Activated CD4-positive, CD25-positive, alpha-beta regulatory T cell (primary cell): ENCODE data around the gene CCL26.

ENCODE experiments used
- DNase-seq, 4 experiments: peaks; one replicate each; lab custom pipeline; 2025; lab: John Stamatoyannopoulos, UW

Gene CCL26, protein sequence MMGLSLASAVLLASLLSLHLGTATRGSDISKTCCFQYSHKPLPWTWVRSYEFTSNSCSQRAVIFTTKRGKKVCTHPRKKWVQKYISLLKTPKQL

DNA sequence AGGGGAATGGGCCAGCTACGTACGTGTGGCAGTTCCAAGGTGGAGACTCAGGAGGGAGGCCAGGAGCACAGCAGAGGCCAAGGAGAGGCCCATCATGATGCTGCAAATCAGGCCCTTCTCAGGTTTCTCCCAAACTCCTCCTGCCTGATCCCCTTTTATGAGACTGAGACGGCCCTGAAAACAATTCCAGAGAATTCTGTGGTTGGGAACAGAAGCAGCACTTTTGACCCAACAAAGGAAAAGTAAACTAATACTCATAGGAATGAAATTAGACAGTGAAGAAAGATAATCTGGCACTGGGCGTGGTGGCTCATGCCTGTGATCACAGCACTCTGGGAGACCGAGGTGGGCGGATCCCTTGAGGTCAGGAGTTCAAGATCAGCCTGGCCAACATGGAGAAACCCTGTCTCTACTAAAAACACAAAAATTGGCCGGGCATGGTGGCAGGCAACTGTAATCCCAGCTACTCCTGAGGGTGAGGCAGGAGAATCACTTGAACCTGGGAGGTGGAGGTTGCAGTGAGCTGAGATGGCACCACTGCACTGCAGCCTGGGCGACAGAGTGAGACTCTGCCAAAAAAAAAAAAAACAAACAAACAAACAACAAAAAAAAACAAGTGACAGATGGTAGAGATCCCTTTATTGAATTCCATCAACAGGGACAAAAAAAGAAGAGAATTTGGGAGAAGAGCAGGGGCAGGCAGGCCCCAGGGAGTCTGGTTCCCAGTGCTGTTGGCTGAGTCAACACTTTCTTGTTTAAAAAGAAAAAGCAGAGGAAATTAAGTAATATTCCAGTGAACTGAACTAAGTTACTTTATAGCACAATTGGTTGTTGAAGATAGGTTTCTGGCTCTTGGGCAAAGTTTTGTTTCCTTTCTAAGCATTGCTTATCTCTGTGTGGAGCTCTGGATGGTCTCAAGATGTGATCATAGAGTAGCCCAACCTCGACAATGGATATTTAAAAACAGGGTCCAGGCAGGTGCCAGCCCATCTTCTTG is at the start of gene CCL26:
TSS of gene CCL26 (minus strand) at position 131 of the 997 bp plus-strand sequence. CDS start at position 96, 35 bp downstream.
- no peak for DNase-seq

DNA sequence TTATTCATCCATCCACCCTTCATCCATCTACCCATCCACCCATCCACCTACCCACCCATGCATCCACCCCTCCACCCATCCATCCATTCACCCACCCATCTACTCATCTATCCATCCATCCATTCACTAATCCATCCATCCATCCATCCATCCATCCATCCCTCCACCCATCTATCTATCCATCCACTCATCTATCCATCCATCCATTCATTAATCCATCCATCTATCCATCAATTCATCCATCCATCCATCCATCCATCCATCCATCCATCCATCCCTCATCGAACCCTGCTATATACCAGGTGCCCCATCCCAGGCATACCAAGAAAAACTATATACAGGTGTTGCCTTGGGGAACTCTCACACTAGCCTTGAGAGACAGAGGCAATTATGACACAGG is 48.7 kb upstream of the CCL26 start:
- DNase-seq, result no peak

- DNase-seq, result no peak
Observed at GRCh38 chr7:75819711-75820110, 47.7 kb upstream of the CCL26 start.

DNA sequence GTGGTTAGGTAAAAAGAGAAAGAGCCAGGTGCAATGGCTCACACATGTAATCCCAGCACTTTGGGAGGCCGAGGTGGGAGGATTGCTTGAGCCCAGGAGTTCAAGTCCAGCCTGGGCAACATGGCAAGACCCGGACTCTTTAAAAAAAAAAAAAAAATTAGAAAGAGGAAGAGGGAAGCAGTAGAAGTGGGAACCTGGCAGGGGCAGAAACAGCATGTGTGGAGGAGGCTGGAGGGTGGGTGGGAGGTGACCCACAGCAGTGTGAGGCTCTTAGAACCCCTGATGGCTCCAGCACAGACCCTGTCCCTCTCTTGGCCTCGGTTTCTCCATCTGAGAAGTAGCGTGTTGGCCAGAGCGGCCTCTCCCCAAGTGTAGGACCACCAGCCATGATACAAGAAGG is 46.5 kb upstream of the CCL26 start:
- DNase-seq, result no peak

GRCh38 chr7:75817116-75817515 is 45.1 kb upstream of the CCL26 start:
- DNase-seq, result no peak

DNA sequence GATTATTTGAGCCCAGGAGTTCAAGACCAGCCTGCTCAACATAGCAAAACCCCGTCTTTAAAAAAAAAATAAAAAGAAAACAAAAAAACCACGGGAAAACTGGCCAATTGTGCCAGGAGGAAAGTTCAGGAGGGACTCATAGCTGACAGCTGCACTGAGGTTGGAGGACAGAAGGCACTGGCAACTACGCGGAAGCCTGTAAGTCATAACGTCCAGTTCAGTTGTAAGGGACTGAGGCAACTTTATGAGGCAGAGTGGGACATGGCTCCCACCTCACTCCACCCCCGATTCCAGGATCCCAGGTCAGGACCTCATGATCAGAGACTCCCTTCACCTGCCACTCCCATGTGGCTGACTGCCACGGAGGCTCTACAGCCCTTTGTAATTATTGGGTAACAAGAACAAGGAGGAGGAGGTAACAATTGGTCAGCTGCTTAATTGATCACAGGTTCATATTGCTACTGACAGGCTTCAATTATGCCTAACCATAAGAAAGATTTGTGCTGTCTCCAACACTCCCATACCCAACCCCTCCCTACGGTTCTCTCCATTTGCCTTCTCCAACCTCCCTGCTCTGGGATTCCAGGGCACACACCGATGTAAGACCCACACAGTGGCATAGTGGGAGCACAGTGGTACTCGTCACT is 43.5 kb upstream of the CCL26 start:
- no peak for DNase-seq

DNA sequence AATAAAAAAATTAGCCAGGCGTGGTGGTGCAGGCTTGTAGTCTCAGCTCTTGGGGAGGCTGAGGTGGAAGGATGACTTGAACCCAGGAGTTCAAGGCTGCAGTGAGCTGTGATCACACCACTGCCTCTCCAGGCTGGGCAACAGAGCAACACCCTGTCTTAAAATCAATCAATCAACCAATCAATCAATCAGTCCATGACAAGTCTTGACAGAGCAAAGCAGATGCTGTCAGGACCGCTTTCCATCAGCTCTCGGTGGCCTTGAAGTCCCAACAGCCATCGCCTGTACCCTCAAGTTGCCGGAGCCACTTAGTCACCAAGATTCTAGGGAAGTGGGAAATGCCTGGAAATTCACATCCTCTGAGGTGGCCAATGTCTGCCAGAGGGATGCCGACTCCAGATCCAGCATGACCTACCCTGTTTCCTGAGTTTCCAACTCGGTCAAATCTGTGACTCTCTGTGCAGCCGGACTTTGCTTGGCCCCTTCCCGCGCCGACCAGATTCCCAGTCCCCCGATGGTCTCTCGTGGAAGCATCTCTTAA is 42.5 kb upstream of the CCL26 start:
- DNase-seq, result no peak

GRCh38 chr7:75813781-75814236 is 41.8 kb upstream of the CCL26 start, which contains the start of gene CCL24:
TSS of gene CCL24 (minus strand) at chr7:75813806. CDS start at chr7:75813715, 91 bp downstream.
- no peak for DNase-seq

DNA sequence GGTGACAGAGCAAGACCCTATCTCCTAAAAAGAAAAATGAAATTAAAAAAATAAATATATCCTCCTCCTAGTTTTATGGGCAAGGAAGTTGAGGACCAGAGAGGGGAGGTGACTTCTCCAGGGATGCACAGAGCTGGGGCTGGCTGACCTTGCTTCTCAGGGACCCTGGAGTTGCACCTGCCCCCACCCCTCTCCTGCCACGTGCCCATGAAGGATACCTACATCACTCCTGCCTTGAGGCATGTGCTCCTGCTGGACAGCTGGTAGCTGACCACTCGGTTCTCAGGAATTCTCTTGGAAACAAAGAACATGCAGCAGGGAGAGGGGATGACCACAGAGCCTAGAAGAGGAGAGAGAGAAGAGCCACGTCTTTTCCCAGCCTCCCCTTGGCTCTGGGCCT is 41.1 kb upstream of the CCL26 start:
- DNase-seq, result no peak

DNA sequence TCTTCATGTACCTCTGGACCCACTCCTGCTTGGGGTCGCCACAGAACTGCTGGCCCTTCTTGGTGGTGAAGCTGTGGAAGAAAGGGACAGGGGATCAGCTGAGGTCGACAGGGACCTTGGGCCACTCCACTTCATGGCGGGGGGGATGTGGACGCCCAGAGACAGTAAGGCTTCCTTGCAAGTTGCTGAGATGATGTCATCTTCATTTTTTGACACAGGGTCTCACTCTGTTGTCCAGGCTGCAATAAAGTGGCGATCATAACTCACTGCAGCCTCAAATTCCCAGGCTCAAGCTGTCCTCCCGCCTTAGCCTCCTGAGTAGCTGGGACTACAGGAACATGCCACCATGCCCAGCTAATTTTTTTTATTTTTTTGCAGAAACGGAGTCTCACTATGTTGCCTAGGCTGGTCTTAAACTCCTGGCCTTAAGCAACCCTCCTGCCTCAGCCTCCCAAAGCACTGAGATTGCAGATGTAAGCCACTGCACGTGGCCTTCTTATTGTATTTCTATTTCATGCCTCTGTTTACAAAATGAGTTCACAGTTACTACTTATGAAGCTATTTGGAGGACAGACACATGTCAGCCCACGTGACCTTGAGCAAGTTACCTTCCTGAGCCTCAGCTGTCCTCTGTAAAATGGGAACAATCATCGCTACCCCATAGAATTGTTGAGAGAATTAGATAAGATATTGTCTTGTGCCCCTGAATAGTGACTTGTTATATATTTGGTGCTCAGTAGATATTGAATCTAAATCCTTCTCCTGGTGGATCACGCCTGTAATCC is 40.1 kb upstream of the CCL26 start:
- no peak for DNase-seq

DNA sequence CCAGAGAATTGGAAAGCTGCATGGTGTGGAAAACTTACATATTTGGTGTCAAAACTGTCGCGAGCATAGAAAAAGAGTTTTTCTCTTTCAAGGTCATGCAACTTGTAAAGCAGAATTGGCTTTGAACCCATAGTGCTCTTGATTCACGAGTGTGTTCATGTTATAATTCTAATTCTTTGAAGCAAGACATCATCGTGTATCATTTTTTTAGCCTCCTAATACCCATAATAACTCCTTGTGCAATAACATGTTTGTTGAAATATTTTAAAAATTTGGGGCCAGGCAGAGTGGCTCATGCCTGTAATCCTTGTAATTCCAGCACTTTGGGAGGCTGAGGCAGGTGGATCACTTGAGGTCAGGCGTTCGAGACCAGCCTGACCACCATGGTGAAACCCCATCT is 37.4 kb upstream of the CCL26 start:
- DNase-seq, result no peak

GRCh38 chr7:75808106-75808505 is 36.1 kb upstream of the CCL26 start:
- DNase-seq, result no peak

DNA sequence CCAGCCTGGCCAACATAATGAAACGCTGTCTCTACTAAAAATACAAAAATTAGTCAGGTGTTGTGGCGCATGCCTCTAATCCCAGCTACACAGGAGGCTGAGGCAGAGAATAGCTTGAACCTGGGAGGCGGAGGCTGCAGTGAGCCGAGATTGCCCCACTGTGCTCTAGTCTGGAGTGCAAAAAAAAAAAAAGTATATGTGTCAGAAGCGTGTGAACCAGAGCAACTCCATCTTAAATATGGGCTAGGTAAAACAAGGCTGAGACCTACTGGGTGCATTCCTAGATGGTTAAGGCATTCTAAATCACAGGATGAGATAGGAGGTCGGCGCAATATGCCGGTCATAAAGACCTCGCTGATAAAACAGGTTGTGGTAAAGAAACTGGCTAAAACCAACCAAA is 35.4 kb upstream of the CCL26 start:
- DNase-seq, result no peak

- DNase-seq, result no peak
Observed at GRCh38 chr7:75806560-75807307, 34.7 kb upstream of the CCL26 start.

- DNase-seq, result no peak
Observed at GRCh38 chr7:75804705-75805104, 32.7 kb upstream of the CCL26 start.

DNA sequence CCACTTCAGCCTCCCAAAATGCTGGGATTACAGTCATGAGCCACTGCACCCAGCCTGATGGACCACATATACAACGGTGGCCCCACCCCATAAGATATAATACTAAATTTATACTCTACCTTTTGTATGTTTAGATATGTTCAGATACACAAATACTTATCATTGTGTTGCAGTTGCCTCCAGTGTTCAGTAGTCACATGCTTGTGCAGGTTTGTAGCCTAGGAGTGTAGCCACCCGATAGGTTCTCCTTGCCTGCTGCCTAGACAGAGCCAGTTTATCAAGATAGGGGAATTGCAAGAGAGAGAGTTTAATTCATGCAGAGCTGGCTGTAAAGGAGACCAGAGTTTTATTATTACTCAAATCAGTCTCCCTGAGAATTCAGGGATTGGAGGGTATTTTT is 32.0 kb upstream of the CCL26 start:
- no peak for DNase-seq

DNA sequence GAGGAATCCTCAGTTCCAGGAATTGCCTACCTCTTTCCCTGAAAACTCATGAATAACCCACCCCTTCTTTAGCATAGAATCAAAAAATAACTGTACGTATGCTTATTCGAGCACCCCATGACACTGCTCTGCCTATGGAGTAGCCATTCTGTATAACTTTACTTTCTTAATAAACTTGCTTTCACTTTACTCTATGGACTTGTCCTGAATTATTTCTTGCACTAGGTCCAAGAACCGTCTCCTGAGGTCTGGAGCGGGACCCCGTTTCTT is 30.5 kb upstream of the CCL26 start:
- no peak for DNase-seq

GRCh38 chr7:75798770-75799169 is 26.8 kb upstream of the CCL26 start:
- DNase-seq, result no peak

DNA sequence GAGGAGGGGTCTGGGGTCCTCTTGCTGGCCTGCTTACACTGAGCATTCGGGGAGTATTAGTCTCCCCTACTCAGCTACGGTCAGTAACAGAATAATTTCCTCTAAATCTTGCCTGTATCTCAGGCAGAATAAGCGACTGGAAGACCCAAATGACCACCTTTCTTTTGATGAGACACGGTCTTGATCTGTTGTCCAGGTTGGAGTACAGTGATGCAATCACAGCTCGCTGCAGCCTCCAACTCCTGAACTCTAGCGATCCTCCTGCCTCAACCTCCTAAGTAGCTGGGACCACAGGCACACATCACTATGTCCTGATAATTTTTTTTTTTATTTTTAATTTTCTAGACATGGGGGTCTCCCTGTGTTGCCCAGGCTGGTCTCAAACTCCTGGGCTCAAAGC is 24.4 kb upstream of the CCL26 start:
- DNase-seq, result no peak

GRCh38 chr7:75795831-75796285 is 23.8 kb upstream of the CCL26 start:
- no peak for DNase-seq

DNA sequence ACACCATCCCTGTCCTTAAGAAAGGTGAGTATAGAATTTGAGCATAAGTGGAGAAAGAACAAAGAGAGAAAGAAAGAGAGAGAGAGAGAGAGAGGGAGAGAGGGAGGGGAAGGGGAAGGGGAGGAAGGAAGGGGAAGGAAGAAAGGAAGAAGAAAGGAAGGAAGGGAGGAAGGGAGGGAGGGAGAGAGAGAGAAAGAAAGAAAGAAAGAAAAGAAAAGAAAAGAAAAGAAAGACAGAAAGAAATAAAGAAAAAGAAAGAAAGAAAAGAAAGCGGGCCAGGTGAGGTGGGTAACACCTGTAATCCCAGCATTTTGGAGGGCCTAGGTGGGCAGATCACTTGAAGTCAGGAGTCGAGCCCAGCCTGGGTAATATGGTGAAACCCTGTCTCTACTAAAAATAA is 21.7 kb upstream of the CCL26 start:
- DNase-seq, result no peak
